ENCODE results near the gene ATG5. TPM values are rescaled to one million over a fixed set of nuclear protein-coding genes. Genes with fewer than 3 reads are reported as not detected.

The ATG5 gene
- total and polyA plus RNA-seq, 2 donors (not counting 1 experiment from before 2014, with no cell fraction given), result 13.6 to 26.3 TPM

- POLR2A ChIA-PET, result no interaction called here
- ATAC-seq (ENCODE audit: low read depth), result no peak
Measured at GRCh38 chr6:106254636-106255035, 70.9 kb downstream of the ATG5 start.

GRCh38 chr6:106253731-106254130 lies 71.8 kb downstream of the ATG5 start:
- peaks cover 15% of the 10 kb centered on the region for H3K79me2 ChIP-seq (ENCODE audit: control insufficient read depth, insufficient read depth, low read length)
- no peak for DNase-seq
- H3K4me1 ChIP-seq (ENCODE audit: control insufficient read depth in 2 of 2, insufficient read depth in 2 of 2, low read length in 2 of 2), result no peaks in the 10 kb centered on the region
- no peak for TF ChIP-seq CTCF (IDR thresholded peaks at IDR 0.05)
- no peak for TF ChIP-seq EZH2 (IDR thresholded peaks at IDR 0.05; ENCODE audit: borderline replicate concordance, insufficient read depth, low read depth, low read length, poor library complexity, severe bottlenecking)
- Mint-ChIP-seq H3K9me3 (ENCODE audit: insufficient read depth) (no peaks in the 10 kb centered on the region), H3K4me1 (peaks cover 14% of the 10 kb centered on the region), H3K27ac (no peak overlapping the region), H3K27me3 (no peaks in the 10 kb centered on the region), H3K4me3 (no peak overlapping the region)
- ATAC-seq (ENCODE audit: low read depth), result no peak
- ChIA-PET CTCF (no interaction called here), POLR2A (no interaction called here)
- intact Hi-C loops (cut with micrococcal nuclease), result no loop called here
- peaks cover 0 to 3% of the 10 kb centered on the region in 2 experiments for H3K36me3 ChIP-seq (replicated peaks in 1 of 2; ENCODE audit: control extremely low read depth in 1 of 2, control insufficient read depth in 1 of 2, extremely low read depth in 1 of 2, insufficient read depth in 2 of 2, low read length in 1 of 2)
- no peaks in the 10 kb centered on the region for H3K9me3 ChIP-seq (ENCODE audit: control extremely low read depth in 1 of 3, control insufficient read depth in 2 of 3, insufficient read depth in 1 of 3, low read length in 2 of 3)
- 100% methylated on average over 1 of the region's 1 CpG for WGBS (ENCODE audit: insufficient coverage)
- H4K20me1 ChIP-seq (ENCODE audit: control insufficient read depth, insufficient read depth, low read length, poor library complexity, severe bottlenecking), result peaks cover 29% of the 10 kb centered on the region
- no peaks in the 10 kb centered on the region for H3K27me3 ChIP-seq (replicated peaks in 1 of 4; ENCODE audit: control extremely low read depth in 1 of 4, control insufficient read depth in 3 of 4, insufficient read depth in 4 of 4, low read length in 3 of 4)
- H2AFZ ChIP-seq (ENCODE audit: insufficient read depth, low read depth, low read length, poor library complexity, severe bottlenecking), result no peak overlapping the region
- H3K9ac ChIP-seq (ENCODE audit: low read length), result no peak overlapping the region
- no peak overlapping the region for H3K4me3 ChIP-seq (ENCODE audit: control extremely low read depth in 1 of 5, extremely low read depth in 1 of 5, insufficient read depth in 1 of 5, low read depth in 2 of 5, low read length in 4 of 5)
- H3K27ac ChIP-seq (ENCODE audit: low read length in 2 of 2), result no peak overlapping the region
- no peak overlapping the region for H3K4me2 ChIP-seq (replicated peaks; ENCODE audit: low read depth, low read length, poor library complexity, severe bottlenecking)

More at GRCh38 chr6:106254636-106255035, 70.9 kb downstream of the ATG5 start:
- Histone ChIP-seq H3K79me2 (ENCODE audit: control insufficient read depth, insufficient read depth, low read length) (peaks cover 15% of the 10 kb centered on the region), H3K4me2 (replicated peaks; ENCODE audit: low read depth, low read length, poor library complexity, severe bottlenecking) (no peak overlapping the region), H3K9ac (ENCODE audit: low read length) (no peak overlapping the region), H4K20me1 (ENCODE audit: control insufficient read depth, insufficient read depth, low read length, poor library complexity, severe bottlenecking) (peaks cover 33% of the 10 kb centered on the region), H3K4me1 (ENCODE audit: control insufficient read depth in 2 of 2, insufficient read depth in 2 of 2, low read length in 2 of 2) (no peaks in the 10 kb centered on the region), H2AFZ (ENCODE audit: insufficient read depth, low read depth, low read length, poor library complexity, severe bottlenecking) (no peak overlapping the region), H3K36me3 (replicated peaks in 1 of 2; ENCODE audit: control extremely low read depth in 1 of 2, control insufficient read depth in 1 of 2, extremely low read depth in 1 of 2, insufficient read depth in 2 of 2, low read length in 1 of 2) (peaks cover 0 to 1% of the 10 kb centered on the region in 2 experiments), H3K27me3 (replicated peaks in 1 of 4; ENCODE audit: control extremely low read depth in 1 of 4, control insufficient read depth in 3 of 4, insufficient read depth in 4 of 4, low read length in 3 of 4) (no peaks in the 10 kb centered on the region), H3K4me3 (ENCODE audit: control extremely low read depth in 1 of 5, extremely low read depth in 1 of 5, insufficient read depth in 1 of 5, low read depth in 2 of 5, low read length in 4 of 5) (no peak overlapping the region), H3K9me3 (ENCODE audit: control extremely low read depth in 1 of 3, control insufficient read depth in 2 of 3, insufficient read depth in 1 of 3, low read length in 2 of 3) (no peaks in the 10 kb centered on the region), H3K27ac (ENCODE audit: low read length in 2 of 2) (no peak overlapping the region)
- Mint-ChIP-seq H3K27ac (no peak overlapping the region), H3K9me3 (ENCODE audit: insufficient read depth) (no peaks in the 10 kb centered on the region), H3K4me1 (peaks cover 14% of the 10 kb centered on the region), H3K4me3 (no peak overlapping the region), H3K27me3 (no peaks in the 10 kb centered on the region)
- no peak for TF ChIP-seq EZH2 (IDR thresholded peaks at IDR 0.05; ENCODE audit: borderline replicate concordance, insufficient read depth, low read depth, low read length, poor library complexity, severe bottlenecking)
- no peak for TF ChIP-seq CTCF (IDR thresholded peaks at IDR 0.05)
- no peak for DNase-seq
- CTCF ChIA-PET, result no interaction called here
- intact Hi-C loops (cut with micrococcal nuclease), result no loop called here

Measured in B cell (primary cell).